Measurements from ENCODE around the gene GRIK1. TPM values are rescaled to one million over a fixed set of nuclear protein-coding genes. Genes with fewer than 3 reads are reported as not detected.

GRIK1 gene
- total RNA-seq, 1 experiment from 2014 or later, result 0.09 TPM

DNA sequence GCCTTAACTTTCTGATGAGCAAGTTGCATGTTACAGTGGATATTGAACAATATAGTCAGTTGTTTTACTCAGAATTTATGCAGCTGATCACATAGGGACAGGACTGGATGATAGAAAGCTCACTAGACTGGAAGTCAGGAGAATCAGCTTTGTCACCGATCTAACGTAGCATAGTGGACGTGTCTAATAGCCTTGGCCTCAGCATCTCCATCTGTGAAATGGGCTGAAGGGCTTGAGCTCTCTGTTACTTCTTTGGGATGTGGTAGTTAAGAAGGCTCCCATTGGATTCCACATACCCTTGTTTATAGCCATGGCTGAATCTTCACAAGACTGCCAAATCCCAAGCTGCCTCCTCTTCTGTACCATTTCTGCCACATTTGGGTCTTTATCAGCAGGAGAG, 190.6 kb downstream of the GRIK1 start:
- no peaks in the 10 kb centered on the region for H3K36me3 Mint-ChIP-seq
- peaks cover 24% of the 10 kb centered on the region for H3K4me1 Mint-ChIP-seq
- ChIA-PET CTCF (interaction anchor here (0.6 to 1.0 kb wide), 2 partner anchors 100 to 292 kb away, joined by 3 to 6 read pairs; no protein-coding TSS in a partner anchor), POLR2A (no interaction called here)
- H3K4me3 Mint-ChIP-seq, result no peak overlapping the region
- H3K27ac Mint-ChIP-seq, result no peak overlapping the region
- no peak for ATAC-seq
- no peaks in the 10 kb centered on the region for H3K9me3 Mint-ChIP-seq
- no peaks in the 10 kb centered on the region for H3K27me3 Mint-ChIP-seq (ENCODE audit: low read depth)
- TF ChIP-seq HMGA2 (CRISPR knock-in tag; IDR thresholded peaks at IDR 0.05), result no peak
- TF ChIP-seq, protein P1, sequence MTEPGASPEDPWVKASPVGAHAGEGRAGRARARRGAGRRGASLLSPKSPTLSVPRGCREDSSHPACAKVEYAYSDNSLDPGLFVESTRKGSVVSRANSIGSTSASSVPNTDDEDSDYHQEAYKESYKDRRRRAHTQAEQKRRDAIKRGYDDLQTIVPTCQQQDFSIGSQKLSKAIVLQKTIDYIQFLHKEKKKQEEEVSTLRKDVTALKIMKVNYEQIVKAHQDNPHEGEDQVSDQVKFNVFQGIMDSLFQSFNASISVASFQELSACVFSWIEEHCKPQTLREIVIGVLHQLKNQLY (CRISPR knock-in tag; IDR thresholded peaks at IDR 0.05), result no peak
- no peak for TF ChIP-seq ELF4 (CRISPR knock-in tag; IDR thresholded peaks at IDR 0.05; ENCODE audit: low read depth)
- no peak for TF ChIP-seq OVOL2 (CRISPR knock-in tag; IDR thresholded peaks at IDR 0.05; ENCODE audit: borderline replicate concordance)
- TF ChIP-seq, protein P2, sequence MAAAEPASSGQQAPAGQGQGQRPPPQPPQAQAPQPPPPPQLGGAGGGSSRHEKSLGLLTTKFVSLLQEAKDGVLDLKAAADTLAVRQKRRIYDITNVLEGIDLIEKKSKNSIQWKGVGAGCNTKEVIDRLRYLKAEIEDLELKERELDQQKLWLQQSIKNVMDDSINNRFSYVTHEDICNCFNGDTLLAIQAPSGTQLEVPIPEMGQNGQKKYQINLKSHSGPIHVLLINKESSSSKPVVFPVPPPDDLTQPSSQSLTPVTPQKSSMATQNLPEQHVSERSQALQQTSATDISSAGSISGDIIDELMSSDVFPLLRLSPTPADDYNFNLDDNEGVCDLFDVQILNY (CRISPR knock-in tag; IDR thresholded peaks at IDR 0.05), result no peak
- TF ChIP-seq, protein P3, sequence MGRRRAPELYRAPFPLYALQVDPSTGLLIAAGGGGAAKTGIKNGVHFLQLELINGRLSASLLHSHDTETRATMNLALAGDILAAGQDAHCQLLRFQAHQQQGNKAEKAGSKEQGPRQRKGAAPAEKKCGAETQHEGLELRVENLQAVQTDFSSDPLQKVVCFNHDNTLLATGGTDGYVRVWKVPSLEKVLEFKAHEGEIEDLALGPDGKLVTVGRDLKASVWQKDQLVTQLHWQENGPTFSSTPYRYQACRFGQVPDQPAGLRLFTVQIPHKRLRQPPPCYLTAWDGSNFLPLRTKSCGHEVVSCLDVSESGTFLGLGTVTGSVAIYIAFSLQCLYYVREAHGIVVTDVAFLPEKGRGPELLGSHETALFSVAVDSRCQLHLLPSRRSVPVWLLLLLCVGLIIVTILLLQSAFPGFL (CRISPR knock-in tag; IDR thresholded peaks at IDR 0.05; ENCODE audit: borderline replicate concordance), result no peak
- TF ChIP-seq, protein P4, sequence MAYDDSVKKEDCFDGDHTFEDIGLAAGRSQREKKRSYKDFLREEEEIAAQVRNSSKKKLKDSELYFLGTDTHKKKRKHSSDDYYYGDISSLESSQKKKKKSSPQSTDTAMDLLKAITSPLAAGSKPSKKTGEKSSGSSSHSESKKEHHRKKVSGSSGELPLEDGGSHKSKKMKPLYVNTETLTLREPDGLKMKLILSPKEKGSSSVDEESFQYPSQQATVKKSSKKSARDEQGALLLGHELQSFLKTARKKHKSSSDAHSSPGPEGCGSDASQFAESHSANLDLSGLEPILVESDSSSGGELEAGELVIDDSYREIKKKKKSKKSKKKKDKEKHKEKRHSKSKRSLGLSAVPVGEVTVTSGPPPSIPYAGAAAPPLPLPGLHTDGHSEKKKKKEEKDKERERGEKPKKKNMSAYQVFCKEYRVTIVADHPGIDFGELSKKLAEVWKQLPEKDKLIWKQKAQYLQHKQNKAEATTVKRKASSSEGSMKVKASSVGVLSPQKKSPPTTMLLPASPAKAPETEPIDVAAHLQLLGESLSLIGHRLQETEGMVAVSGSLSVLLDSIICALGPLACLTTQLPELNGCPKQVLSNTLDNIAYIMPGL (CRISPR knock-in tag; IDR thresholded peaks at IDR 0.05), result no peak
- no peak for TF ChIP-seq TEAD1 (CRISPR knock-in tag; IDR thresholded peaks at IDR 0.05)
- no peak for TF ChIP-seq NR1H2 (CRISPR knock-in tag; IDR thresholded peaks at IDR 0.05)
- TF ChIP-seq GTF2I (CRISPR knock-in tag; conservative IDR thresholded peaks at IDR 0.05), result no peak
- TF ChIP-seq, protein P5, sequence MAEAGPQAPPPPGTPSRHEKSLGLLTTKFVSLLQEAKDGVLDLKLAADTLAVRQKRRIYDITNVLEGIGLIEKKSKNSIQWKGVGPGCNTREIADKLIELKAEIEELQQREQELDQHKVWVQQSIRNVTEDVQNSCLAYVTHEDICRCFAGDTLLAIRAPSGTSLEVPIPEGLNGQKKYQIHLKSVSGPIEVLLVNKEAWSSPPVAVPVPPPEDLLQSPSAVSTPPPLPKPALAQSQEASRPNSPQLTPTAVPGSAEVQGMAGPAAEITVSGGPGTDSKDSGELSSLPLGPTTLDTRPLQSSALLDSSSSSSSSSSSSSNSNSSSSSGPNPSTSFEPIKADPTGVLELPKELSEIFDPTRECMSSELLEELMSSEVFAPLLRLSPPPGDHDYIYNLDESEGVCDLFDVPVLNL (CRISPR knock-in tag; IDR thresholded peaks at IDR 0.05; ENCODE audit: borderline replicate concordance, low read depth), result no peak
- TF ChIP-seq KAT7 (CRISPR knock-in tag; IDR thresholded peaks at IDR 0.05; ENCODE audit: borderline replicate concordance), result no peak
- no peak for TF ChIP-seq JUN (CRISPR knock-in tag; IDR thresholded peaks at IDR 0.05)
- TF ChIP-seq, protein P6, sequence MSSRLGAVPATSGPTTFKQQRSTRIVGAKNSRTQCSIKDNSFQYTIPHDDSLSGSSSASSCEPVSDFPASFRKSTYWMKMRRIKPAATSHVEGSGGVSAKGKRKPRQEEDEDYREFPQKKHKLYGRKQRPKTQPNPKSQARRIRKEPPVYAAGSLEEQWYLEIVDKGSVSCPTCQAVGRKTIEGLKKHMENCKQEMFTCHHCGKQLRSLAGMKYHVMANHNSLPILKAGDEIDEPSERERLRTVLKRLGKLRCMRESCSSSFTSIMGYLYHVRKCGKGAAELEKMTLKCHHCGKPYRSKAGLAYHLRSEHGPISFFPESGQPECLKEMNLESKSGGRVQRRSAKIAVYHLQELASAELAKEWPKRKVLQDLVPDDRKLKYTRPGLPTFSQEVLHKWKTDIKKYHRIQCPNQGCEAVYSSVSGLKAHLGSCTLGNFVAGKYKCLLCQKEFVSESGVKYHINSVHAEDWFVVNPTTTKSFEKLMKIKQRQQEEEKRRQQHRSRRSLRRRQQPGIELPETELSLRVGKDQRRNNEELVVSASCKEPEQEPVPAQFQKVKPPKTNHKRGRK (CRISPR knock-in tag; IDR thresholded peaks at IDR 0.05; ENCODE audit: borderline replicate concordance), result no peak
- no peak for TF ChIP-seq PRRX2 (CRISPR knock-in tag; IDR thresholded peaks at IDR 0.05)
- no peak for TF ChIP-seq CBFB (CRISPR knock-in tag; IDR thresholded peaks at IDR 0.05; ENCODE audit: low read depth)
- TF ChIP-seq, protein P7, sequence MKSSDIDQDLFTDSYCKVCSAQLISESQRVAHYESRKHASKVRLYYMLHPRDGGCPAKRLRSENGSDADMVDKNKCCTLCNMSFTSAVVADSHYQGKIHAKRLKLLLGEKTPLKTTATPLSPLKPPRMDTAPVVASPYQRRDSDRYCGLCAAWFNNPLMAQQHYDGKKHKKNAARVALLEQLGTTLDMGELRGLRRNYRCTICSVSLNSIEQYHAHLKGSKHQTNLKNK (CRISPR knock-in tag; IDR thresholded peaks at IDR 0.05), result no peak
- TF ChIP-seq ZNF671 (CRISPR knock-in tag; IDR thresholded peaks at IDR 0.05), result no peak
- TF ChIP-seq SMAD3 (CRISPR knock-in tag; IDR thresholded peaks at IDR 0.05; ENCODE audit: borderline replicate concordance), result no peak
- no peak for DNase-seq (ENCODE audit: low spot score)
